Measurements from ENCODE around the gene MBOAT1.

Gene MBOAT1

DNA sequence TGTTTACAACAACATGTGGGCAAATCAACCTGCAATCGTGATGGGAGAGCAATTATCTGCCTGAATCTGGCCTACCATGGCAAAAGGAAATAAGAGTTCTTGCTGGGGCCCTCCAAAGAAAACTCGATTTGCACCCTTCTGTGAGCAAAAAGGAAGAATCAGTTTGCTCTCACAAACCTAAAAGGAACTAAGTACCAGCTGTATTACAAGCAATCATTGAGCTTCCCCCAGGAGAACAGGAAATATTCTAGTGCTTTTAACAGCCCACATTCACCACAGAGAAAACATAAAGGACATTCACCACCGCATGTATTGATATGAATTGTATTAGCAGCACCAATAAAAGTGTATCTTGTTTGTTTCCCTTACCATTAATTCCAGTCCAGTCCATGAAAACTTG, 75.0 kb downstream of the MBOAT1 start:
- no peak for DNase-seq (ENCODE audit: low read depth in 3 of 3)

DNA sequence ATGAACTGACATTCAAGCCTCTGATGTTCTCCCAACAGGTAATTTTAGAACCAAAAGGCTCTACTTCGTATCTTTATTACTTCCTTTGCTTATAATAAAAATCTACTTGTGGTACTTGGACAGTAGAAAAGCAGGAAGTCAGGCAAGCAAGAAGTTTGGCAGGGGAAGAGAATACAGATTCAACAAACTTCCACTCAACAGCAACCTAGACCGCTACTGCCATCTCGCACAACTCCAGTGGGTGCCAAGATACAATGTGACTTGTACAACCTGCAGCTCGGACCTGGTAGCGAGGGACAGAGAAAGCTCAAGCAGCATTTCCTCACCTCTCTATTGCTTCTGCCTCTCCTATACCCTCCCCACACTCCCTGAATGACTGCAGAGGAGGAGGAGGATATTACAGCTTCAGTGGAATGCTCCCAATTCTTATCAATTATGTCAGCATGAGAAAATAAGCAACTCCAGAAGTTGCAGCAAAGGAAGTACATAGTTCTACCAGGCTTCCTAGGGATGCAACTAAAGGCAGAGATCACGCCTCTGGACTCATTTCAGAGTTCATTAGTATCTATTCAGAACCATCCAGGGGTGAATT, 76.5 kb downstream of the MBOAT1 start:
- DNase-seq (ENCODE audit: low read depth in 3 of 3), result no peak

DNA sequence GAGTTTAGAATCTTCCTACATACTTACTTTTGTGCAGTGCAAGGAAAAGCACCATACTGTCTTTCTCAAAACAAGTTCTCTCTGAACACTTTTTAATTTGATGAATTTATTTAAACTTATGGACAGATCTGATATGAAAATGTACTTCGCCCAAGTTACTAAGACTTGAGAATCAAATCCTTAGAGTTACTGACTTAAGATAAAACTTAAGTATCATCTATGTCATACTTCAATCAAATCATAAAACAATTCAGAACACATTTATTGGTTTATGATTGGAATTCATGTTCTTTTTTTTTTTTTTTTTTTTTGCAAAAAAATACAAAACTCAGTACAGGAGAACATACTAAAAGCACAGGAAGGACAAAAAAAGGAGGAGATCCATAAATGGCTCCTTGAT, 77.7 kb downstream of the MBOAT1 start:
- DNase-seq (ENCODE audit: low read depth in 3 of 3), result no peak

DNA sequence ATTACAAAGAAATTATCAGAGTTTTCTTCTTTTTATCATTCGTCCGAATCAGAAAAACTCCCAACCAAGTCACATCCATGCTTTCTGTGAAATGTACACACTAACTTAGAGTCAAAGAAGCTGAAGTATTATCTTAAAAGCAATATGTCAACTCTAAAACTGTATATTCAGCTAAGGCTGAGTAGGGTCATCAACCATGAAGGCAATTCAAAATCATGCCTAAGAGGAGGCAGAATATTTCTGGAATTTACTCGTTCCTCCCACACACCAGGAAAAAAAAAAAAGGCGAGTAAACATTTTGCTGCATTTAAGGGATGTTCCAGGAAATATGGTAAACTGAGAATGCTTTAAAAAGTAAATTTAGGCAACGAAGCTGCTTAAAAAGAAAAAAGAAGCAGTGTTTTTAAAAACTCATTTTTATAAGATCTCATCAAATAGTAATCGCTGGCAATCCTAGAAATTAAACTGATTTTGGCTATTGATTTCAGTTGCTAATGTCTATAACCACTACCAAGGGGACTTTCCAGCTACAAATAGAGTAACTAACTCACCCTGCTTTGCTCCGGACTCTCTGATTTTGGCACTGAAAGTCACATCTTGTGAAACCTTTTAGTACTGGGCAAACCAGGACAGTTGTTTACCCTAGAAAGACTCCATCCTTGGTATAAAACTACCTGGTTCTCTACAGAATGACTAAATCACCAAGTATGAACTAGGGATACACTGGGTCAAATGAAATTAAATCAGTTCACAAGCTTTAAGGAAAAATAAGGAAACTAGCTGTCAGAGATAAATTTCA, 82.8 kb downstream of the MBOAT1 start:
- no peak for DNase-seq (ENCODE audit: low read depth in 3 of 3)

DNA sequence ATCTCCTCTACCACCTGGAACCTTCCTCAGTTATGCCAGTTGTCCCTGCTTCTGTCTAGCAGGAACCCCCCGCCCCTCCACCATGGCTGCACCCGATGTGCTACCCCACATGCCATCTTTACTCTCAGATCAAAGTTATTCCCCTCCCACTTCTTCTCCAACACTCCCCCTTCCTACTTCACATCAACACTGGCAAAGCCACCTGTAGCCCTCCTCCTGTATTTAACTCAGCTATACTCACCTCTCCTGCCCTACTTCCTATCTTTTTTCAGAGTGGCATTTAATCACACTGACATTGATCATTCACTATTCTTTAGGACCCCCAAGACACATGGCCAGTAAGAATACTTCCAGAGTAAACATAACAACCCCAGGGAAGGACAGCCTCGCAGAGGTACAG, 84.3 kb downstream of the MBOAT1 start:
- DNase-seq (ENCODE audit: low read depth in 3 of 3), result no peak

DNA sequence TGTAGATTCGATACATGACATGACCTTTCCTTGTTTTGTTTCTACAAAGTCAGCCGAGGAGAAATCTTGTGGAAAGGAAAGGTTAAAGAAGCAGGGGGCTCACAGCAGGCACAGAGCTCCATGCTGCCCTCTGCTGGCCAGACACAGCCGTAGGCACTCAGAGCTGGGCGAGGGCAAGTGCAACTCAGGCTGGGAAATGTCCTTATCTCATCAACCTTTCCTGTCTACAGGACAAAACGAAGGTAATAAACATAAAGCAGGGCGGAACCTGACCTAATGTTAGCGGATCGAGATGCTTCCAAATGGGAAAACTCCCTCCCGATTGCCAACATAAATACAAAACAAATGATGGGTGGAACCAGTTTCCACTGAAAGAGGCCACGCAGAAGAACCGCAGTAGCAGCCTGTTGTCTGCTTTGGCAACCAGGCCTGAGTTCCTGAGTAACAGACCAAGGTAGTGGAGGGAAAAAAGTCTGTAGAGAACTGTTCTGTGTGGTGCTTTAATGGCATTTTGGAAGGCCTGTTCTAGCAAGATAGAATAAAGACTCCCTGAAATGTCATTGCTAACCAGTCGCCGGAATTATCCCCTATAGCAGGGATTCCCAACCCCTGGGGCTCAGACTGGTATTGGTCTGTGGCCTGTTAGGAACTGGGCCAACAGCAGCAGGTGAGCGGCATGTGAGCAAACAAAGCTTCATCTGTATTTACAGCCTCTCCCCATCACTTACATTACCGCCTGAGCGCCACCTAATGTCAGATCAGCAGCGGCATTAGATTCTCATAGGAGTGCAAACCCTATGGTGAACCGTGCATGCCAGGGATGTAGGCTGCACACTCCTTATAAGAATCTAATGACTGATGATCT, 85.2 kb downstream of the MBOAT1 start:
- DNase-seq (ENCODE audit: low read depth in 3 of 3), result peak; percentile 29 to 60 (median 36)

DNA sequence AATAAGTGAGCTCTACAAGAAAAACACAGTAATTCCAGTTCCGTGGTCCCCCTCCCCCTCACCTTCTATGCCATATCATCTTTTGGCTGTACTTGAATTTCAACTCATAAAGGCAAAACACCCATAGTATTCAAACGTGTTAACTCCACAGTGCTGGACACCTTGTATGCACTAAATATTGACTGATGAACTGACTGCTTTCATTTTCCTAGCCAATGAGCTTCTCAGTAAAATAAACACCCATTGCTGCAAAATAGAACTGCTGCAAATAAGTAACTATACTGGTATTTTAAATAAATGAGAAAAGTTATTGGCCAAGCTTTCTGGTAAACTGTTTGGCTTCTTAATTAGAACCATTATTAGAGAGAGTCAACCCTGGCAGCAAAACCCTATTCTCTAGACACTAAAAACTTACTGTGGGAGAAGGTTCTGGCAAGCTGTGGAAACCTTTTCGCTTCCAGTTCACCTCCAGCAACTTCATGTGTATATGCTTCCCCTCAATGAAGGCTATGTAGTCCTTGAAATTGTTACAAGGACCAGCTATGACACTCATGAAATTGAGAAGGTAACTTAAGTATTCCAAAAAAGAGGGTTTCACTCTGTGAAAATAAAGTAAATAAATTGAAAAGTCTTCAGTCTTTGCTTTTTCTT, 86.0 kb downstream of the MBOAT1 start:
- DNase-seq (ENCODE audit: low read depth in 3 of 3), result no peak

DNA sequence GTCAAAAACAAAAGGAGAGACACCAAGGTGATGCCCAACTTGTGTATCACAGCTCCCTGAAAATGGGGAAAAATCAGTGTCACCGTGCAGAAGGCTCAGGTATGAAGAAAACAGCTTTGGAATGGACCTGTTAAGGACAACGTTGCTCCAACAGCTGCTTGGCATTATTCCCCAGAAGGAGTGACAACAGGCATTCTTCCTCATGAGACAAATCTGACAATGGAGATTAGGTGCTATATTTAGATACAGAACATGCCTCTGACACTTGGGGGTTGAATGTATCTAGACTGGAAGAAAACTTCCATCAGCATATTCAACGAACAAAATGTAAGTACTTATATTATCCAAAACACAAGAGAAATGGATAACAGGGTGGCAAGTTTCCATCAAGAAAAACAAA, 87.7 kb downstream of the MBOAT1 start:
- no peak for DNase-seq (ENCODE audit: low read depth in 3 of 3)

DNA sequence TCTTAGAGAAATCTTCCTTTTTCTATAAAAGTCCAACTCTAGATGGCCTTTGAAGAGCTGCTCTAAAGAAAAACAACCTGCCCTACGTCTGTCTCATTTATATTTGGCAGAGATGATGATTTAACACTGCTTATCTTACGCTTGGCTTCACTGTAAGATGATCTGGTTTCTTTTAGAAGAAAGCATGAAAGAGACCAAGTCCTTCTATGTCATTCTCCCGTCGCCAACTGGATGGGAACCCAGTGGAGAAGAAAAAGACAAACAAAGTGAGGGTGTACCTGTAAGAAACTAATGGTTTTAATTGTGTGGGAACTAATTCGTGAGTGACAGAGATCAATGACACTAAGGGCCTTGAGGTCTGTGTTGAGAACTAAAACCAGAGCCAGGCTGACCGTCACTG, 92.8 kb downstream of the MBOAT1 start:
- DNase-seq (ENCODE audit: low read depth in 3 of 3), result no peak

DNA sequence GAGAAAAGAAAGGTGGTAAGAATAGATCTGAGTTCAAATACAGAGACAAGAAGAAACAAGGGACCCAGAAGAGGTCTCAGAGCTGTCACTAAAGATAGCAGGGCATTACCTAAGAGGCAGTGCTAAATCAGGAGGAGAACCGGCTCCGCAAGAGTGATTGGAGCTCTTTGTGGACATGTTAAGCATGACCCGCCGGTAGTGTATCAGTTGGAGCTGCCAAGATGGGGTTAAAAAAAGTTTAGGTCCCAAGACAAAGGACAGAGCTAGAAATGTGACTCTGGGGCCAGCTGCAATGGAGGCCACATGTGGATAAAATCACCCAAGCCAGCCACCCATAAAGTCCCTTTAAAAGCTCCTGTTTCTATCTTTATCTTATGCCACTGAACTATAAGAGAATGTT, 93.4 kb downstream of the MBOAT1 start:
- DNase-seq (ENCODE audit: low read depth in 3 of 3), result no peak

DNA sequence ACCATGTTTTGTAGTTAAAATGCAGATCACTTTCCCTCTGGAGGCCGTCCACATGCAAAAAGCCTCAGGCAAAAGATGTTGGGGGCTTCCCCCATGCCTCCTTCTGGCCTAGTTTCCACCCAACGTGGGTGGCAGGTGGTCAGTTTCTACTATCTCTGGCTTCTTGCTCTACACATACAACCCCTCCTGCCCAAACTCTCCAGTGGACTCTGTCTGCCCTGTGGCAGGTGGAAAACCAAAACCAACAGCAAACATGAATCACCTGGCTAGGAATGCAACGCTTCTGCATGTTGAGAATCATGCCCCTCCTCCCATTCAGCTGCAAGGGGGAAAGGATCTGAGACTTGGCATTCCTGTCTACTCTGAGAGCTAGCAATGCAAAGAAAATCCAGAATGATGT, 94.8 kb downstream of the MBOAT1 start:
- no peak for DNase-seq (ENCODE audit: low read depth in 3 of 3)

DNA sequence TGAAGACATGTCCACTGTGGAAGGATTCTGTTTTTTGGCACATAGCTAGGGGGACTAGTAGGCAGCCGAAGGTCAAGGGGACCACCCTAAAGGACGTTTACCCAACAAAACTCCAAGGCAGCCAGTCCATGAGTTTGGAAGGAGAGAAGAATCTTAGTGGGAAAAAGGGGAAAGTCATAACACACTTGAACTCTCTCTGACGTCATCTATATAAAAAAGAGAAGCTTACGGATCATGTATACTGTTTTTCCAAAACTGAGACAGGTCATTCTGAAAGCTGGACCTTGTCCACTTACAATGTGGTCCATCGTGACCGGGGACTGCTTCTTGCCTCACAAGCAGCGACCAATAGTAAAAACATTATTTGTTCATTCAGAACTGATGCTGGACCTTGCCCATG, 95.5 kb downstream of the MBOAT1 start:
- no peak for DNase-seq (ENCODE audit: low read depth in 3 of 3)

DNA sequence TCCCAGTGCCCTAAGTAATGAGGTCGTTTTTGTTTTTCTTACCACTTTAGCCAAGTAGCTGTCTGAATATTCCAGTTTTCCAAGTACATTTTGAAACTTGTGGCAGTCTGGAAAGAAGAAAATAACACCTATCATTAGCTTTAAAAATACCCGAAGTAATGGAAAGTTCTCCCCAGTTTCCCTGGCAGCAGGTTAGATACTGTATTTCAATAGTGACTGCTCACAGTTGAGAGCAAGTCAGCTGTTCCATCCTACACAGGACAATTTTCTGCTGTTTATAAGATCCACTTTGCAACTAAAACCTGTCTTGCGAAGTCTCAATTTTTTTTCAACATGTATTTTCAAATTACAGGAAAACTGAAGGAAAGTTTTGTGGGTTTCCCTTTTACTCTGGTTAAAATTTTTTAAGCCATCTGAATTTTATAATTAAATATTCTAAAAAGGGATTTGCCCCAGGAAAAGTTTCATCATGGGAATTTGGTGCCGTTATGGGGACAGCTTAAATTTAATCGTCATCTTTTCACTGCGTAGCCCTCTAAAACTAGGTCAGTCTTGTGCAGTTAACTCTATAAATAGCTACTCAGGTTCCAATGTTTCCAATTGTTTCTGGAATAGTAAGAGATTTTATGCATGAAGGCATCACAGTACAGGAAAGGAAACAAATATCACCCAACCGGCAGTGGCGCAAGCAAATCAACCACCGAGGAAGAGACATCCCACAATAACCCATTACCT, 96.9 kb downstream of the MBOAT1 start:
- no peak for DNase-seq (ENCODE audit: low read depth in 3 of 3)

DNA sequence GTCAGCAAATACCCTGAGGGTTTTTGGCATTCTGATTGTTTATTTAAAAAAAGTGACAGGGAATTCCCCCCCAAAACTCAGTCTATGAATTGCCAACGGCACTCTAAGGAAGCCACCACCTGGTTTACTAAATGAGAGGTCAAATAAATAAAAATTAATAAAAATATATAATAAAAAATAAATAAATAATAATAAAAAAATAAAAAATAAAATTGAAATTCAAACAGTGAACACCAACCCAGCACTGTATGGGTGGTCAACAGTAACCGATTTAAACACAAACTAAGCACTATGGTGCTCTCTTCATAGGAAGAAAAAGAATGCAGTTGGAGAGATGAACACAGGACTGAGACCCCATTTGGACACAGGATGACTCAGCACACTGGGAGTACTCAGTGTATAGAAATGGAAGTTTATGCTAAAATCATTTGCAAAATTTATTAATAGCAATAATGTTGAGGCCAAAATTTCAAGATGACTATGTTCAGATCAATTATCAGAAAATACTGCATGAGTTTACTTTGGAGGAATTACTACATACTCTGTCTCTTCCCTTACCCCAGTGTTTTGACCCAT, 98.5 kb downstream of the MBOAT1 start:
- no peak for DNase-seq (ENCODE audit: low read depth in 3 of 3)

DNA sequence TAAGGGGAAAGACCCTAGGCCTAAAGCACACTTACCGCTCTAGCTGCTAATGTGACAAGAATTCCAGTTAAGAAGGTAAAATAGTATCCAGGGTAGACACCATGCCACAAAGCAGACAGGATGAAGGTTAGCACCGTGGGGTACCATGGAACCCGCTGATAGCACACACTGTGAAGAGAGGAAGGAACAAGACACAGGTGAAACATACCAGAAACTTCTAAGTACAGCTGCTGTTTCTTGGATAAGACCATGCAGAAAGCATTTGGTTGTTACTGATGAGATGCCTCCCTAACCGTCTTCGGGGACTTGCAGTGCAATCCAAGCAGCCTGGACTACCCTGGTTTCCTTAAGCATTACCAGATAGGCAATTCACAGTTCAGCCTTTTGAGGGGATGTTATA, 99.4 kb downstream of the MBOAT1 start:
- DNase-seq (ENCODE audit: low read depth in 3 of 3), result no peak

DNA sequence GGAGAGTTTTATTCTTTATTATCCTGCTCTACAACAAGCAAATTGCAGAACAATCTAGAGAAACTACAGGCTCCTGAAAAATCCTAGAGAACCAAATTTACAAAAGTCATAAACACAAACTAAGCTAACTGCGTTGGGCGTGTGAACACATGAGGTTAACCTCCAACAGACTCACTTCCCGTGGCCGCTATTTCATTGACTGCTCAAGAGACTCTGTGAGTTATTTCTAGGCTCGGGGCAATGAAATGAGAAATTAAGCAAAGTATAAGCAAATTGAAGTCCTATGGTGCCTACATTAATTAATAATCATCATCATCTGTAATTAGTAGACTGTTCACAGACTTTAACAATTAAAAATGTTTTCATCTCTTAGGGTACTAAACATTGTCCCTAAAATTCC, 100.0 kb downstream of the MBOAT1 start:
- DNase-seq (ENCODE audit: low read depth in 3 of 3), result no peak

DNA sequence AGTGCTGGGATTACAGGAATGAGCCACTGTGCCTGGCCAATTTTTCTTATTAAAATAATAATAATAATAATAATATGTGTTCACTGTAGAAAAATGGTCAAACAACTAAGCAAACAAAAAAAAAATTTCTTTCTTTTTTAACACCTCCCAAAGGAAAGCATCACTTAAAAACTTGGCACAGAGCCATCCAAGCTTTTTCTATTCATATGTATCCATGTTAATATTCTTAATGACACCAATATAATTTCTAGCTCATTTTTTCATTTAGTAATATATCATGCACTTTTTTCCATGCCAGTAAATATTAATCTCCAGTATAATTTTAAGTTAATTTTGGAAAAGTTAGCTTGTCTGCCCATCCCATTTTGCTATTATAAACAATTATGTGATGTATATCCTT, 101.8 kb downstream of the MBOAT1 start:
- no peak for DNase-seq (ENCODE audit: low read depth in 3 of 3)

DNA sequence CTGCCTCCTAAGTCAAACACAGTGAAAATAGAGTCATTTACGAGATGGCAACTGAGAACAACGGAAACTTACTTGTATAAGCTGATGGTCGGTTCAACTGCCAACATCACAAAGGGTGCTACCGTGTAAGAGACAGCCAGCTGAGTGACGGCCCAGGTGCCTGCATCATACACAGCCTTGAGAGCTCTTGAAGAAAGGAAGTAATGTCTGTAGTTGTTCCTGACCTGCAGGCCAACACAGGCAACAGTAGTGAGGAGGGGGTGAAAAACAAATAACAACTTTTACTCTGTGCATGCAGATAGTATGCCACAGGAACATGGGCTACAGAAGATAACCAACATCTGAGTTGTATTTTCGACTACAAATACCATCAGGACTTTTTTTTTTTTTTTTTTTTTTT, 102.7 kb downstream of the MBOAT1 start:
- no peak for DNase-seq (ENCODE audit: low read depth in 3 of 3)

DNA sequence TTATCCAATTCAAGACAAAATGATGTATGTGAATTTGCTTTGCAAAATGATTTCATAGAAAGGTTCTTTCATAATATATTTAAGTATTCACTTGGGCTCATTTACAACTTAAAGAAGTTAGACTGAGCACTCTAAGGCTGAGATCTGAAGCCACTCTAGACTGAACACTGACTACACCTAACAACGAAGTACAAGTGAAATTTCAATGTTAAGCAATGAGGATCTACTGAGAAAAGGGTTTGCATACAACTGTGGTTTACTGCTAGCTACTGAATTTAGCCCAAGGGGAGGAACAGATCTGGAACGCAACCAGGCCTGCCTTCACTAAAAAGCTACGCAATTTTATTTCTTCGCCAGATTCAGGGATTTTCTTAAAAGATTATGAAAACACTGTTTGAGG, 106.4 kb downstream of the MBOAT1 start:
- DNase-seq (ENCODE audit: low read depth in 3 of 3), result no peak

DNA sequence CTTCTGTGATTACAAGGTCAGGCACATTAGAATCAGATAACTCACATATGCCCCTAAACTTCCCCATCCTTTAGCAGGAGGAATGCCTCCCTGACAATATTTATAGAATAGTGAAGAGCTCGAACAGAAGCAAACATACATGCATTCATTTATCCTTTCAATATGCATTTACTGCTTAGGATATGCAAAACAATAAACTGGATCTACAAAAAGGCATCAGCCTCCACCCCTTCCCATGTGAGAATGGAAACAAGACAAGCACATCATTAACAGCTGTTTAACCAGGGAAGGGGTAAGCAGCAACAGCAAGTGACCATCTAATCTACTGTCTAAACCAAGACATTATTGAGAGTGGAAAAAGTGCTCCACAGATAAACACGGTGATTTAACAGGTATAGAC, 107.6 kb downstream of the MBOAT1 start:
- DNase-seq (ENCODE audit: low read depth in 3 of 3), result no peak

DNA sequence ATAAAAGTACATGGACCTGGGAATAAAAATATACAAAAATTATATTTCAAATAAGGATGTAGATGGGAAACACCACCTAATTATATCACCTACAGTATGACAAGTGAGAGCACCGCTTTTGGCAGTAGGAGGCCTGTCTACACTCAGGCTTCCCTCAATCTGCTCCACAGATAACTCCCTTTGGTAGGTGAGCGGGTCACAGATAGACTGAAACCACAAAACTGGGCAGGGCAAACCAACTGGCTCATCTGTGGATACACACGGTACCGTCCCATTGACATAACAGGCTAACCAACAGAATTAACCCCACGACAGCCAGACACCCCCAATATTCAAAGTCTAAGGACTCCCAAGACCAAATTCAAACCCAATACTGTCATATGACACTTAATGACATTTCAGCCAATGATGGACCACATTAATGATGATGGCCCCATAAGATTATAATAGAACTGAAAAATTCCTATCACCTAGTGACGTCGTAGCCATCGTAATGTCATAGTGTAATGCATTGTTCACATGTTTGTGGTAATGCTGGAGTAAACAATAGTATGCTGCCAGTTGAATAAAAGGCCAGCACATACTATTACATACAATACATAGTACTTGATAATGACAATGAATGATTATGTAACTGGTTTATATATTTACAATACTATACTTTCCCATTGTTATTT, 109.7 kb downstream of the MBOAT1 start:
- no peak for DNase-seq (ENCODE audit: low read depth in 3 of 3)
